ENCODE measurements around the gene ZIK1. TPM values are rescaled to one million over a fixed set of nuclear protein-coding genes. Genes with fewer than 3 reads are reported as not detected.
A peak's percentile ranks its signal among the peaks of the same experiment; 100 is the strongest.

The ZIK1 gene
- total RNA-seq, 2 experiments from 2014 or later, result 13.1 to 14.4 TPM

GRCh38 chr19:57578487-57579205, 5.3 kb upstream of the ZIK1 start, which contains the start of gene ZNF416:
Gene ZNF416 (minus strand): TSS chr19:57578911. CDS start chr19:57578704, 207 bp downstream.
- H3K27ac Mint-ChIP-seq, result peak within 1 kb of the TSS; percentile 81
- H3K4me1 Mint-ChIP-seq, result peaks cover 16% of the 10 kb centered on the region
- peak within 1 kb of the TSS; percentile 82 for H3K4me3 Mint-ChIP-seq
- peaks cover 54% of the 10 kb centered on the region for H3K9me3 Mint-ChIP-seq
- peaks cover 61% of the 10 kb centered on the region for H3K36me3 Mint-ChIP-seq
- no peaks in the 10 kb centered on the region for H3K27me3 Mint-ChIP-seq
- DNase-seq, result peak; percentile 94

GRCh38 chr19:57583104-57583520, 833 bp upstream of the ZIK1 start:
- Mint-ChIP-seq H3K27me3 (no peaks in the 10 kb centered on the region), H3K4me3 (no peak overlapping the region), H3K27ac (peak overlapping the region; percentile 82), H3K4me1 (peaks cover 18% of the 10 kb centered on the region), H3K36me3 (peaks cover 59% of the 10 kb centered on the region), H3K9me3 (peaks cover 53% of the 10 kb centered on the region)
- no peak for DNase-seq

- H3K4me3 Mint-ChIP-seq, result no peak overlapping the region
- peaks cover 12% of the 10 kb centered on the region for H3K4me1 Mint-ChIP-seq
- H3K27ac Mint-ChIP-seq, result no peak overlapping the region
- H3K36me3 Mint-ChIP-seq, result peaks cover 93% of the 10 kb centered on the region
- no peaks in the 10 kb centered on the region for H3K27me3 Mint-ChIP-seq
- DNase-seq, result no peak
- H3K9me3 Mint-ChIP-seq, result peaks cover 70% of the 10 kb centered on the region
Observed at GRCh38 chr19:57587529-57587928, 3.6 kb downstream of the ZIK1 start.

GRCh38 chr19:57599377-57599760, 15.4 kb downstream of the ZIK1 start:
- Mint-ChIP-seq H3K9me3 (peaks cover 50% of the 10 kb centered on the region), H3K4me3 (peak overlapping the region; percentile 88), H3K27me3 (no peaks in the 10 kb centered on the region), H3K4me1 (peaks cover 17% of the 10 kb centered on the region), H3K36me3 (peaks cover 47% of the 10 kb centered on the region), H3K27ac (peak overlapping the region; percentile 87)
- DNase-seq, result no peak

GRCh38 chr19:57599761-57600383, 15.9 kb downstream of the ZIK1 start, which contains the start of gene ZNF530:
Gene ZNF530 (plus strand): TSS chr19:57599885. CDS start chr19:57604346, 4,461 bp downstream.
- peaks cover 54% of the 10 kb centered on the region for H3K9me3 Mint-ChIP-seq
- H3K36me3 Mint-ChIP-seq, result peaks cover 52% of the 10 kb centered on the region
- H3K27me3 Mint-ChIP-seq, result no peaks in the 10 kb centered on the region
- peaks cover 17% of the 10 kb centered on the region for H3K4me1 Mint-ChIP-seq
- peak within 1 kb of the TSS; percentile 87 for H3K27ac Mint-ChIP-seq
- peak; percentile 91 for DNase-seq
- H3K4me3 Mint-ChIP-seq, result peak within 1 kb of the TSS; percentile 88

- Mint-ChIP-seq H3K27me3 (no peaks in the 10 kb centered on the region), H3K9me3 (peaks cover 47% of the 10 kb centered on the region), H3K4me3 (no peak overlapping the region), H3K27ac (no peak overlapping the region), H3K4me1 (no peaks in the 10 kb centered on the region), H3K36me3 (peaks cover 82% of the 10 kb centered on the region)
- no peak for DNase-seq
Observed at GRCh38 chr19:57606931-57607330, 23.0 kb downstream of the ZIK1 start.

- Mint-ChIP-seq H3K4me3 (no peak overlapping the region), H3K27ac (no peak overlapping the region), H3K4me1 (peaks cover 11% of the 10 kb centered on the region), H3K36me3 (peaks cover 66% of the 10 kb centered on the region), H3K9me3 (peaks cover 38% of the 10 kb centered on the region), H3K27me3 (no peaks in the 10 kb centered on the region)
- DNase-seq, result no peak
Observed at GRCh38 chr19:57611113-57611512, 27.2 kb downstream of the ZIK1 start.

GRCh38 chr19:57613941-57614743, 30.2 kb downstream of the ZIK1 start, which contains the start of gene ZNF134:
Gene ZNF134 (plus strand): TSS chr19:57614242. CDS start chr19:57619469, 5,227 bp downstream.
- Mint-ChIP-seq H3K9me3 (peaks cover 50% of the 10 kb centered on the region), H3K27me3 (no peaks in the 10 kb centered on the region), H3K4me1 (peaks cover 11% of the 10 kb centered on the region), H3K4me3 (peak within 1 kb of the TSS; percentile 85), H3K27ac (peak within 1 kb of the TSS; percentile 80), H3K36me3 (peaks cover 66% of the 10 kb centered on the region)
- peak; percentile 90 for DNase-seq

GRCh38 chr19:57615346-57615745, 31.4 kb downstream of the ZIK1 start:
- peaks cover 11% of the 10 kb centered on the region for H3K4me1 Mint-ChIP-seq
- no peak for DNase-seq
- peaks cover 72% of the 10 kb centered on the region for H3K36me3 Mint-ChIP-seq
- H3K9me3 Mint-ChIP-seq, result peaks cover 63% of the 10 kb centered on the region
- H3K4me3 Mint-ChIP-seq, result peak overlapping the region; percentile 85
- peak overlapping the region; percentile 80 for H3K27ac Mint-ChIP-seq
- no peaks in the 10 kb centered on the region for H3K27me3 Mint-ChIP-seq

GRCh38 chr19:57620673-57621348, 36.9 kb downstream of the ZIK1 start:
- Mint-ChIP-seq H3K27me3 (no peaks in the 10 kb centered on the region), H3K4me3 (no peak overlapping the region), H3K4me1 (no peaks in the 10 kb centered on the region), H3K9me3 (peaks cover 80% of the 10 kb centered on the region), H3K27ac (no peak overlapping the region), H3K36me3 (peaks cover 99% of the 10 kb centered on the region)
- DNase-seq, result no peak

- H3K36me3 Mint-ChIP-seq, result peaks cover 79% of the 10 kb centered on the region
- peaks cover 67% of the 10 kb centered on the region for H3K9me3 Mint-ChIP-seq
- no peaks in the 10 kb centered on the region for H3K27me3 Mint-ChIP-seq
- no peak overlapping the region for H3K27ac Mint-ChIP-seq
- H3K4me1 Mint-ChIP-seq, result no peaks in the 10 kb centered on the region
- DNase-seq, result no peak
- no peak overlapping the region for H3K4me3 Mint-ChIP-seq
Observed at GRCh38 chr19:57623091-57623490, 39.1 kb downstream of the ZIK1 start.

GRCh38 chr19:57632987-57633831, 49.3 kb downstream of the ZIK1 start, which contains the start of gene ZNF211:
Gene ZNF211 (plus strand): TSS chr19:57633168. CDS start chr19:57633347, 179 bp downstream.
- peak within 1 kb of the TSS; percentile 93 for H3K4me3 Mint-ChIP-seq
- peaks cover 9% of the 10 kb centered on the region for H3K4me1 Mint-ChIP-seq
- H3K36me3 Mint-ChIP-seq, result peaks cover 54% of the 10 kb centered on the region
- H3K27me3 Mint-ChIP-seq, result no peaks in the 10 kb centered on the region
- peak; percentile 86 for DNase-seq
- H3K27ac Mint-ChIP-seq, result peak within 1 kb of the TSS; percentile 84
- peaks cover 22% of the 10 kb centered on the region for H3K9me3 Mint-ChIP-seq

- H3K27me3 Mint-ChIP-seq, result no peaks in the 10 kb centered on the region
- H3K4me3 Mint-ChIP-seq, result peak overlapping the region; percentile 93
- H3K4me1 Mint-ChIP-seq, result peaks cover 9% of the 10 kb centered on the region
- no peak for DNase-seq
- peak overlapping the region; percentile 84 for H3K27ac Mint-ChIP-seq
- H3K36me3 Mint-ChIP-seq, result peaks cover 60% of the 10 kb centered on the region
- peaks cover 27% of the 10 kb centered on the region for H3K9me3 Mint-ChIP-seq
Observed at GRCh38 chr19:57633832-57634131, 49.8 kb downstream of the ZIK1 start.

- no peak overlapping the region for H3K27ac Mint-ChIP-seq
- no peaks in the 10 kb centered on the region for H3K27me3 Mint-ChIP-seq
- peaks cover 78% of the 10 kb centered on the region for H3K36me3 Mint-ChIP-seq
- no peak for DNase-seq
- peaks cover 48% of the 10 kb centered on the region for H3K9me3 Mint-ChIP-seq
- no peak overlapping the region for H3K4me3 Mint-ChIP-seq
- peaks cover 9% of the 10 kb centered on the region for H3K4me1 Mint-ChIP-seq
Observed at GRCh38 chr19:57637379-57637778, 53.4 kb downstream of the ZIK1 start.
